ENCODE results near the gene AOAH.
"Not testable (repeated sequence)": the region's sequence is repeated elsewhere in the genome, so short reads cannot be mapped to it uniquely, and the experiment has no call there.

Gene AOAH

GRCh38 chr7:36514289-36515243 is 209.7 kb downstream of the AOAH start:
- H3K4me1 ChIP-seq (ENCODE audit: control insufficient read depth, insufficient read depth, low read length) = no peaks in the 10 kb centered on the region
- H3K9me3 ChIP-seq (ENCODE audit: control insufficient read depth, low read length) = peaks cover 7% of the 10 kb centered on the region
- no peak overlapping the region for H3K4me3 ChIP-seq (ENCODE audit: low read length)
- H3K27me3 ChIP-seq (replicated peaks; ENCODE audit: control insufficient read depth, insufficient read depth, low read length) = no peaks in the 10 kb centered on the region
- no peak overlapping the region for H3K9ac ChIP-seq (ENCODE audit: low read length)
- no peak for DNase-seq (ENCODE audit: low read depth)
- H3K36me3 ChIP-seq (ENCODE audit: control insufficient read depth, insufficient read depth, low read length, severe bottlenecking) = no peaks in the 10 kb centered on the region

- DNase-seq (ENCODE audit: low read depth) = no peak
- no peaks in the 10 kb centered on the region for H3K36me3 ChIP-seq (ENCODE audit: control insufficient read depth, insufficient read depth, low read length, severe bottlenecking)
- H3K9ac ChIP-seq (ENCODE audit: low read length) = no peak overlapping the region
- no peaks in the 10 kb centered on the region for H3K4me1 ChIP-seq (ENCODE audit: control insufficient read depth, insufficient read depth, low read length)
- H3K9me3 ChIP-seq (ENCODE audit: control insufficient read depth, low read length) = peaks cover 7% of the 10 kb centered on the region
- H3K27me3 ChIP-seq (replicated peaks; ENCODE audit: control insufficient read depth, insufficient read depth, low read length) = no peaks in the 10 kb centered on the region
- no peak overlapping the region for H3K4me3 ChIP-seq (ENCODE audit: low read length)
Measured at GRCh38 chr7:36513393-36513792, 210.9 kb downstream of the AOAH start.

- Histone ChIP-seq H3K9ac (ENCODE audit: low read length) (no peak overlapping the region), H3K27me3 (replicated peaks; ENCODE audit: control insufficient read depth, insufficient read depth, low read length) (no peaks in the 10 kb centered on the region), H3K4me1 (ENCODE audit: control insufficient read depth, insufficient read depth, low read length) (no peaks in the 10 kb centered on the region), H3K4me3 (ENCODE audit: low read length) (no peak overlapping the region), H3K9me3 (ENCODE audit: control insufficient read depth, low read length) (peaks cover 7% of the 10 kb centered on the region), H3K36me3 (ENCODE audit: control insufficient read depth, insufficient read depth, low read length, severe bottlenecking) (no peaks in the 10 kb centered on the region)
- no peak for DNase-seq (ENCODE audit: low read depth)
Measured at GRCh38 chr7:36512616-36513015, 211.7 kb downstream of the AOAH start.

DNA sequence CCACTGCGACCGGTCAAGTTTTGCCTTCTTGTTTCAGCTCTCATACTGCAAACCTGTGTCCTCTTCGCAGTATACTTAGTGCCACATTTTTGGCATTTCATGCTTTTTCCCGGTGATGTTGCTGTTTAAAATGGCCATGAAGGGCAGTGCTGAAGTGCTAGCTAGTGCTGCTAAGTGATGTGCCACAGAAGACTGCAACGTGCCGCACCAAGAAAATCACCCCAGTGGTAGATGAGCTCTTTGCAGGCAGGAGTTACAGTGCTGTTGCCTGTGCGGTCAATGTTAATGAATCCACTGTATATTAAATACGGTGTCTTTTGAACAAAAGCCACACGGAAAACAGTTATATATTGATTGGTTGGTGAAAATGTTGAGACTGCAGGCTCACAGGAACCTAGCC is 214.3 kb downstream of the AOAH start:
- Histone ChIP-seq H3K27me3 (replicated peaks; ENCODE audit: control insufficient read depth, insufficient read depth, low read length) (no peaks in the 10 kb centered on the region), H3K4me1 (ENCODE audit: control insufficient read depth, insufficient read depth, low read length) (no peaks in the 10 kb centered on the region), H3K4me3 (ENCODE audit: low read length) (no peak overlapping the region), H3K9ac (ENCODE audit: low read length) (no peak overlapping the region), H3K9me3 (ENCODE audit: control insufficient read depth, low read length) (peaks cover 7% of the 10 kb centered on the region), H3K36me3 (ENCODE audit: control insufficient read depth, insufficient read depth, low read length, severe bottlenecking) (no peaks in the 10 kb centered on the region)
- no peak for DNase-seq (ENCODE audit: low read depth)

DNA sequence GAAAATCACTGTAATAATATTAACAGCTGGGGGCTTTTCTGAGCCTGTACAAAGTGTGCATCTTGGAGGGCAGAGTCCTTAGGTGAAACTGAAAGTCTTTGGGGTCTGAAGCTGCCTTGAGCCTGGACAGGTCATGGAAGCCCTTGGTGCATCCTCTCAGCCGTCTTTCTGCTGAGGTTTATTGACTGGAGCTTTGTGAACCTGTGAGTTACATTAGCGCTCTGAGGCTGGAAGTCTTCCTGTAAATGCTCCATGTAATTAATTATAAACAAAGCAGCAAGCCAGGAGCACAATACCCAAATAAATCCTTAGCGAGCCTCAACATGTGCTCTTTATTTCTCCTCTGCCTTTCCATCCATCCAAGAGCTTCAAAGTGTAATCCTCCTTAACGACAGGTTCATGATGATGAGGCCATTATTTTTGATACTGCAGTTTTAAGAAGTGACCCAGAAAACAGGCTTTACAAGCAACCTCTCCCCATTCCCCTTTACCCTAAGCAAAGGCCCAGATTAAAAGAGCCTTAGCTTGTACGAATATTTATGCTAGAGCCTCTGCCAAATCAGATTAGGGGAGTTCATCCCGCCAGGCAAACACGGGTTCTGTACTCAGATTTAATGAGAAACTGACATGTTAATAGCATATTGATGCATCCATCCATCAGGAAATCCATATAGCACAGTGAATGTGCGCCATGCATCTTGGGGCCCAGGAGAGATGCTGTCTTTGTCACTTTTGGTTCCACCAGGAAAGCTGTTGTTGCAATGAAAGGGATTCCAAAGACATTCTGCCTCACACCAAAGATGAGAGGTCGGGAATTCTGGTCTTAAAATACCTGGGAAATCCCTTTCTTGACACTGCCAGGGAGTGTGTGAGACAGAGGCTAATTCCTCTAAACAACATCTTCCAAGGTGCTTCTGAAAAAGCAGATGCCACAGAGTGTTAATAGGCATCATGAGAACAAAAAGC is 216.5 kb downstream of the AOAH start:
- H3K9me3 ChIP-seq (ENCODE audit: control insufficient read depth, low read length) = no peaks in the 10 kb centered on the region

DNA sequence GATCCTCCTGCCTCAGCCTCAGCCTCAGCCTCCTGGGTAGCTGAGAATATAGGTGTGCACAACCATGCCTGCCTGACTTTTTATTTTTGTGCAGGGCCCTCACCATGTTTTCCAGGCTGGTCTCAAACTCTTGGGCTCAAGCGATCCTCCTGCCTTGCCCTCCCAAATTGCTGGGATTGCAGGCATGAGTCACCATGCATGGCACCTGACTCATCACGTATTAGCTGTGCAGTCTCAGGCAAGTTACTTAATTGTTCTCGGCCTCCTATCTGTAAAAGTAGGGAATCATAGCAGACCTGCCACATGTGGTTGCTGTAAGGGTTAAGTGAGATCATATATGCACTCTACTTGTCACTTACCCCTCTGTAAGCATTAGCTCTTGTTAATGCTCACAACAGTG is 217.5 kb downstream of the AOAH start:
- no peak overlapping the region for H3K4me3 ChIP-seq (ENCODE audit: low read length)
- no peak for DNase-seq (ENCODE audit: low read depth)
- H3K9ac ChIP-seq (ENCODE audit: low read length) = no peak overlapping the region
- no peaks in the 10 kb centered on the region for H3K9me3 ChIP-seq (ENCODE audit: control insufficient read depth, low read length)
- no peaks in the 10 kb centered on the region for H3K4me1 ChIP-seq (ENCODE audit: control insufficient read depth, insufficient read depth, low read length)
- H3K27me3 ChIP-seq (replicated peaks; ENCODE audit: control insufficient read depth, insufficient read depth, low read length) = no peaks in the 10 kb centered on the region
- no peaks in the 10 kb centered on the region for H3K36me3 ChIP-seq (ENCODE audit: control insufficient read depth, insufficient read depth, low read length, severe bottlenecking)

More for the DNA sequence above, 216.5 kb downstream of the AOAH start:
- H3K36me3 ChIP-seq (ENCODE audit: control insufficient read depth, insufficient read depth, low read length, severe bottlenecking) = no peaks in the 10 kb centered on the region
- no peak overlapping the region for H3K9ac ChIP-seq (ENCODE audit: low read length)
- no peak overlapping the region for H3K4me3 ChIP-seq (ENCODE audit: low read length)
- no peaks in the 10 kb centered on the region for H3K4me1 ChIP-seq (ENCODE audit: control insufficient read depth, insufficient read depth, low read length)
- H3K27me3 ChIP-seq (replicated peaks; ENCODE audit: control insufficient read depth, insufficient read depth, low read length) = no peaks in the 10 kb centered on the region
- DNase-seq (ENCODE audit: low read depth) = no peak

DNA sequence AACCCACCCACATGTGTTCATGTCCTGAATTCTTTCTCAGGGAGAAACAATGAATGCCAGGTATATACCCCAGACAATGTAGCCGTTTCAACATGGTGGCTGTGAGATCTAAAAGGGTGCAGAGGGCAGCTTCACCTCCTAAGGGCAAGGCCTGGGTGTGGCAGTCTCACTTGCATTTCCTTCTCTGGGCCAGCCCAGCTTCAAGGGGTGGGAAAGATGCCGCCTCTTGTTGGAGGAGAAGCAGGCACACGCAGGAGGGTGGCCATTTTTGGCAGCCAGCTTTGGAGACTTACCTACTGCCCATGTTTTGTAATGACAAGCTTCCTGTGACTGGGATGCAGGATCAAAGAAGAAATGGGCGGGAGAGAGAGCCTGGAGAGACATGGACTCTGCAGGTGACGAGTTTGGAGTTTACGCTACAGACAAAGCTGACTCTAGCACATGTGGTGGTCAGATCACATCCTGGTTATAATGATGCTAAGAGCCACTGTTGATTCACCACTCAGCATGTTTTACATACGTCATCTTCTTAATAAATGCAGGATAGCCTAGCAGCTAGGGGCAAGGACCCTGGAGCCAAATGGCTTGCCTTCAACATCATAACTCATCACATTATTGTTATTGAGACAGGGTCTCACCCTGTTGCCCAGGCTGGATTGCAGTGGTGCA is 218.0 kb downstream of the AOAH start:
- no peak overlapping the region for H3K9ac ChIP-seq (ENCODE audit: low read length)
- DNase-seq (ENCODE audit: low read depth) = no peak
- no peaks in the 10 kb centered on the region for H3K4me1 ChIP-seq (ENCODE audit: control insufficient read depth, insufficient read depth, low read length)

GRCh38 chr7:36504617-36505016 is 219.7 kb downstream of the AOAH start:
- not testable (repeated sequence) for H3K27me3 ChIP-seq (replicated peaks; ENCODE audit: control insufficient read depth, insufficient read depth, low read length); H3K4me3 ChIP-seq (ENCODE audit: low read length); H3K9ac ChIP-seq (ENCODE audit: low read length); DNase-seq (ENCODE audit: low read depth); H3K4me1 ChIP-seq (ENCODE audit: control insufficient read depth, insufficient read depth, low read length); H3K9me3 ChIP-seq (ENCODE audit: control insufficient read depth, low read length); H3K36me3 ChIP-seq (ENCODE audit: control insufficient read depth, insufficient read depth, low read length, severe bottlenecking)

More for the DNA sequence above, 218.0 kb downstream of the AOAH start:
- no peaks in the 10 kb centered on the region for H3K27me3 ChIP-seq (replicated peaks; ENCODE audit: control insufficient read depth, insufficient read depth, low read length)
- H3K9me3 ChIP-seq (ENCODE audit: control insufficient read depth, low read length) = no peaks in the 10 kb centered on the region
- no peak overlapping the region for H3K4me3 ChIP-seq (ENCODE audit: low read length)
- H3K36me3 ChIP-seq (ENCODE audit: control insufficient read depth, insufficient read depth, low read length, severe bottlenecking) = no peaks in the 10 kb centered on the region

- H3K4me3 ChIP-seq (ENCODE audit: low read length); H3K36me3 ChIP-seq (ENCODE audit: control insufficient read depth, insufficient read depth, low read length, severe bottlenecking); H3K27me3 ChIP-seq (replicated peaks; ENCODE audit: control insufficient read depth, insufficient read depth, low read length); H3K9me3 ChIP-seq (ENCODE audit: control insufficient read depth, low read length); DNase-seq (ENCODE audit: low read depth); H3K4me1 ChIP-seq (ENCODE audit: control insufficient read depth, insufficient read depth, low read length); H3K9ac ChIP-seq (ENCODE audit: low read length): not testable (repeated sequence)
Measured at GRCh38 chr7:36504216-36504615, 220.1 kb downstream of the AOAH start.

DNA sequence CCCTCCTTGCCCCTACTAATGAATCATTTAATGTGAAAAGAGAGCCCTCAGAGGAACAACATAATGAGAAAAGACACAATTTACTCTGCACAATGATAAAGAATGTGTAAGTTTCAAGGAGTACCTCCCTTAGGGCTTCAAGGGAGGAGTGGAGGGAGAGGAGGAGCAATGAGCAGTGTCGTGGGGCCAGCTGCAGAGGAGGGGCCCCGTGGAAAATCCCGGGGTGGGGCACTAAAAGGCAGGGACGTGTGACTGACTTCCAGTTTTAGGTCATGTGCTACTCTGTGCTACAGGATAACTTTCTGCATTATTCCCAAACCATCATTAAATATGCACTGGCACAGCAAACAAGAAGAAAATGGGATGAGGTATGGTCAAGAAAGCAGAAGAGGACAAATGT is 226.5 kb downstream of the AOAH start:
- H3K27me3 ChIP-seq (replicated peaks; ENCODE audit: control insufficient read depth, insufficient read depth, low read length) = no peaks in the 10 kb centered on the region
- DNase-seq (ENCODE audit: low read depth) = no peak
- no peaks in the 10 kb centered on the region for H3K9me3 ChIP-seq (ENCODE audit: control insufficient read depth, low read length)
- H3K9ac ChIP-seq (ENCODE audit: low read length) = no peak overlapping the region
- no peaks in the 10 kb centered on the region for H3K36me3 ChIP-seq (ENCODE audit: control insufficient read depth, insufficient read depth, low read length, severe bottlenecking)
- no peaks in the 10 kb centered on the region for H3K4me1 ChIP-seq (ENCODE audit: control insufficient read depth, insufficient read depth, low read length)
- H3K4me3 ChIP-seq (ENCODE audit: low read length) = no peak overlapping the region

DNA sequence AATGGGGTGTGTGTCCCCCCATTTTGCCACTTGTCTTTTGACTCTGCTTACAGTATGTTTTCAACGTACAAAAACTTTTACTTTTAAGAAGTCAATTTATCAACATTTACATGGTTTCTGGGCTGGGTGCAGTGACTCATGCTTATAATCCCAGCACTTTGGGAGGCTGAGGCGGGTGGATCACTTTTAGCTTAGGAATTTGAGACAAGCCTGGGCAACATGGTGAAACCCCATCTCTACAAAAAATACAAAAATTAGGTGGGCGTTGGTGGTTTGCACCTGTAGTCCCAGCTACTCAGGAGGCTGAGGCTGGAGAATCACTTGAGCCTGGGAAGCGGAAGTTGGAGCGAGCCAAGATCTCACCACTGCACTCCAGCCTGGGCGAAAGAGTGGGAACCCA is 227.1 kb downstream of the AOAH start:
- not testable (repeated sequence) for H3K9ac ChIP-seq (ENCODE audit: low read length); H3K4me3 ChIP-seq (ENCODE audit: low read length); H3K27me3 ChIP-seq (replicated peaks; ENCODE audit: control insufficient read depth, insufficient read depth, low read length); H3K36me3 ChIP-seq (ENCODE audit: control insufficient read depth, insufficient read depth, low read length, severe bottlenecking); H3K9me3 ChIP-seq (ENCODE audit: control insufficient read depth, low read length); H3K4me1 ChIP-seq (ENCODE audit: control insufficient read depth, insufficient read depth, low read length)
- DNase-seq (ENCODE audit: low read depth) = peak; percentile 5

All from adipocyte (in vitro differentiated cells).